Measurements from ENCODE around the gene PLAC8L1.

DNA sequence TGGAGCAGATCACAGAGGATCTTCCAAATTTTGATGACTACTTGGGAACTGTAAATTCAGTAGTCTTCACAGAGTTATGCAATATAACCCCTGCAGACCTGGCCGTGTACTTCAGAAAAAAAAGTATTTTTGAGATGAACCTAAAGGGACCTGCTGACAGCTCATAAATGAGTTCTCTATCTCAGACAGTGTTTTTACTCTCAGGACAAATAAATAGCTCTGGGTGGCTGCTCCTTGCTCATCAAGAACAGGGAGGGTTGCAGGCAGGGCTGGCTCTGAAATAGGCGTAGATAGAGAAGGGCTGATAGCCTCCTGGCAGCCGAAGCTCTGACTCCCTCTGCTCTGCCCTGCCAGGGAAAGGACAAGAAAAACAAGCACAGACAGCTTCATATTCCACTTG lies 64.8 kb downstream of the PLAC8L1 start:
- TF ChIP-seq EZH2 (IDR thresholded peaks at IDR 0.05; ENCODE audit: borderline replicate concordance, low read depth, low read length, poor library complexity, severe bottlenecking) = no peak
- TF ChIP-seq, protein P1, sequence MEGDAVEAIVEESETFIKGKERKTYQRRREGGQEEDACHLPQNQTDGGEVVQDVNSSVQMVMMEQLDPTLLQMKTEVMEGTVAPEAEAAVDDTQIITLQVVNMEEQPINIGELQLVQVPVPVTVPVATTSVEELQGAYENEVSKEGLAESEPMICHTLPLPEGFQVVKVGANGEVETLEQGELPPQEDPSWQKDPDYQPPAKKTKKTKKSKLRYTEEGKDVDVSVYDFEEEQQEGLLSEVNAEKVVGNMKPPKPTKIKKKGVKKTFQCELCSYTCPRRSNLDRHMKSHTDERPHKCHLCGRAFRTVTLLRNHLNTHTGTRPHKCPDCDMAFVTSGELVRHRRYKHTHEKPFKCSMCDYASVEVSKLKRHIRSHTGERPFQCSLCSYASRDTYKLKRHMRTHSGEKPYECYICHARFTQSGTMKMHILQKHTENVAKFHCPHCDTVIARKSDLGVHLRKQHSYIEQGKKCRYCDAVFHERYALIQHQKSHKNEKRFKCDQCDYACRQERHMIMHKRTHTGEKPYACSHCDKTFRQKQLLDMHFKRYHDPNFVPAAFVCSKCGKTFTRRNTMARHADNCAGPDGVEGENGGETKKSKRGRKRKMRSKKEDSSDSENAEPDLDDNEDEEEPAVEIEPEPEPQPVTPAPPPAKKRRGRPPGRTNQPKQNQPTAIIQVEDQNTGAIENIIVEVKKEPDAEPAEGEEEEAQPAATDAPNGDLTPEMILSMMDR (conservative IDR thresholded peaks at IDR 0.05; ENCODE audit: low read depth, low read length) = no peak

Measured in A673 (cell line).